Prostate gland (tissue), 2 donors: Measurements from ENCODE around the gene CXXC1. TPM values are rescaled to one million over a fixed set of nuclear protein-coding genes. Genes with fewer than 3 reads are reported as not detected.
"Not testable (repeated sequence)": the region's sequence is repeated elsewhere in the genome, so short reads cannot be mapped to it uniquely, and the experiment has no call there.

Experiments
- DNase-seq: peaks from one replicate; pipeline ENCODE4 v3.0.0-alpha.2; 2019; ENCODE audit warnings: low spot score
- H3K27ac ChIP-seq, 2 donors: fragments of 200-600 bp; sonication (generic); 2 replicates each; pipeline ENCODE4 v1.5.1; 2017 to 2019
- H3K27me3 ChIP-seq: fragments of 200-600 bp; sonication (generic); replicated peaks from 2 replicates; pipeline ENCODE4 v1.5.1; 2019; ENCODE audit not compliant: insufficient read depth
- H3K36me3 ChIP-seq, 2 donors: fragments of 200-600 bp; sonication (generic); 1 replicate in 1 of 2; 2 replicates in 1 of 2; pipeline versions ENCODE4 v1.5.1 to v1.8.1; 2017 to 2019
- H3K4me1 ChIP-seq: fragments of 200-600 bp; sonication (generic); replicated peaks from 2 replicates; pipeline ENCODE4 v1.5.1; 2019
- H3K4me3 ChIP-seq, 2 donors: fragments of 200-600 bp; sonication (generic); 2 replicates each; pipeline ENCODE4 v1.5.1; 2017 to 2019
- H3K9me3 ChIP-seq: fragments of 200-600 bp; sonication (generic); 2 replicates; pipeline ENCODE4 v1.5.1; 2017
- CTCF ChIP-seq, 4 experiments: fragments of 200-600 bp in 2 of 4; fragments of 450-650 bp in 2 of 4; sonication (generic) in 2 of 4; IDR thresholded peaks; 1 replicate in 3 of 4; 2 replicates in 1 of 4; pipeline ENCODE4 v1.5.1; 2016 to 2019; ENCODE audit warnings: antibody characterized with exemption in 4 of 4, mild to moderate bottlenecking in 2 of 4, moderate library complexity in 2 of 4
- POLR2A ChIP-seq: fragments of 450-650 bp; IDR thresholded peaks from one replicate; pipeline ENCODE4 v1.6.1; 2016; ENCODE audit warnings: antibody characterized with exemption, mild to moderate bottlenecking
- POLR2AphosphoS5 ChIP-seq: sonication (generic); formaldehyde crosslinking; IDR thresholded peaks from one replicate; pipeline ENCODE4 v1.6.1; 2017; ENCODE audit warnings: antibody characterized with exemption
- WGBS: methylation state at CpG from one replicate; pipeline ENCODE4 v1.1.5; 2018; 5-methylcytosine and 5-hydroxymethylcytosine counted together
- intact Hi-C: fragments of 100-400 bp; cut with DNase I; formaldehyde crosslinking; loops from one replicate; pipeline ENCODE4 v1.14.2; 2022
- total RNA-seq, 2 donors: library from RNA; depleted of rRNA; stranded (reverse); fragments of >200 nt; gene quantifications; one replicate each; pipeline ENCODE4 v1.1.0, GENCODE V29; 2016

Gene CXXC1
- total RNA-seq, 2 donors from 2014 or later, result 61.9 to 87.4 TPM

- Histone ChIP-seq H3K36me3 (no peaks in the 10 kb centered on the region), H3K27ac (no peak overlapping the region), H3K9me3 (no peaks in the 10 kb centered on the region), H3K4me3 (peak overlapping the region; percentile 31 to 35), H3K27me3 (no peaks in the 10 kb centered on the region), H3K4me1 (no peaks in the 10 kb centered on the region)
- TF ChIP-seq POLR2A, result no peak
- no peak for TF ChIP-seq CTCF (IDR thresholded peaks at IDR 0.05)
- no peak for TF ChIP-seq POLR2AphosphoS5
- no peak for DNase-seq
- 31% methylated on average over 34 of the region's 49 CpGs for WGBS
- intact Hi-C loops, result no loop called here
These were observed 11.2 kb upstream of the CXXC1 start for GRCh38 chr18:50298443-50299284.

GRCh38 chr18:50297621-50298442, 10.3 kb upstream of the CXXC1 start:
- intact Hi-C loops, result no loop called here
- H3K4me3 ChIP-seq, result peak overlapping the region; percentile 31 to 35
- no peak for TF ChIP-seq CTCF (IDR thresholded peaks at IDR 0.05)
- TF ChIP-seq POLR2AphosphoS5, result peak; percentile 40
- no peak for TF ChIP-seq POLR2A
- no peaks in the 10 kb centered on the region for H3K36me3 ChIP-seq
- no peaks in the 10 kb centered on the region for H3K4me1 ChIP-seq
- 11% methylated on average over 28 of the region's 28 CpGs for WGBS
- no peaks in the 10 kb centered on the region for H3K9me3 ChIP-seq
- H3K27ac ChIP-seq, result no peak overlapping the region
- H3K27me3 ChIP-seq, result no peaks in the 10 kb centered on the region
- DNase-seq, result no peak

- Histone ChIP-seq H3K27ac (no peak overlapping the region), H3K27me3 (no peaks in the 10 kb centered on the region), H3K9me3 (no peaks in the 10 kb centered on the region), H3K4me3 (no peak overlapping the region), H3K36me3 (no peaks in the 10 kb centered on the region), H3K4me1 (no peaks in the 10 kb centered on the region)
- intact Hi-C loops, result no loop called here
- no peak for DNase-seq
- 87% methylated on average over 1 of the region's 1 CpG for WGBS
- no peak for TF ChIP-seq POLR2A
- TF ChIP-seq POLR2AphosphoS5, result no peak
- no peak for TF ChIP-seq CTCF (IDR thresholded peaks at IDR 0.05)
These were observed 5.5 kb upstream of the CXXC1 start for GRCh38 chr18:50293039-50293438.

GRCh38 chr18:50289108-50289443, 1.6 kb upstream of the CXXC1 start:
- H3K4me3 ChIP-seq, result no peak overlapping the region
- H3K27ac ChIP-seq, result no peak overlapping the region
- 88% methylated on average over 4 of the region's 4 CpGs for WGBS
- H3K36me3 ChIP-seq, result no peaks in the 10 kb centered on the region
- TF ChIP-seq POLR2A, result no peak
- TF ChIP-seq POLR2AphosphoS5, result no peak
- no peak for TF ChIP-seq CTCF (IDR thresholded peaks at IDR 0.05)
- intact Hi-C loops, result loop anchor here (10.0 kb wide), 5 partner anchors 276 to 794 kb away; partner anchors contain the start of genes ACAA2, MAPK4, ME2 and RPL17
- no peaks in the 10 kb centered on the region for H3K4me1 ChIP-seq
- H3K9me3 ChIP-seq, result no peaks in the 10 kb centered on the region
- no peaks in the 10 kb centered on the region for H3K27me3 ChIP-seq
- DNase-seq, result no peak

GRCh38 chr18:50288348-50289107, 1.0 kb upstream of the CXXC1 start:
- not testable (repeated sequence) for H3K9me3 ChIP-seq, H3K27me3 ChIP-seq, H3K36me3 ChIP-seq, DNase-seq, H3K4me1 ChIP-seq
- WGBS, result 76% methylated on average over 21 of the region's 21 CpGs
- intact Hi-C loops, result loop anchor here (10.0 kb wide), 5 partner anchors 276 to 794 kb away; partner anchors contain the start of genes ACAA2, MAPK4, ME2 and RPL17
- H3K27ac ChIP-seq, result peak overlapping the region; percentile 81 to 89
- peak overlapping the region; percentile 66 to 81 for H3K4me3 ChIP-seq
